ENCODE results near the gene RNF150. TPM values are rescaled to one million over a fixed set of nuclear protein-coding genes. Genes with fewer than 3 reads are reported as not detected.
"Not testable (repeated sequence)": the region's sequence is repeated elsewhere in the genome, so short reads cannot be mapped to it uniquely, and the experiment has no call there.

Gene RNF150
- polyA plus RNA-seq, 2 of the 4 experiments (the other 2 are of a cell fraction): 0.21 to 0.34 TPM

- DNase-seq (ENCODE audit: low read depth in 1 of 2, low spot score in 1 of 2) (no peak), ATAC-seq (no peak)
These were observed 319.5 kb downstream of the RNF150 start for GRCh38 chr4:140813804-140814203.

GRCh38 chr4:140812916-140813315, 320.4 kb downstream of the RNF150 start:
- DNase-seq (ENCODE audit: low read depth in 1 of 2, low spot score in 1 of 2): no peak
- H3K9me3 ChIP-seq: no peaks in the 10 kb centered on the region
- H3K4me2 ChIP-seq: no peak overlapping the region
- no peak overlapping the region for H3K4me3 ChIP-seq
- no peak for ATAC-seq
- POLR2A ChIA-PET: no interaction called here
- TF ChIP-seq TFCP2L1 (CRISPR knock-in tag; IDR thresholded peaks at IDR 0.05) (no peak), CHD4 (IDR thresholded peaks at IDR 0.05; ENCODE audit: borderline replicate concordance) (no peak), JUNB (IDR thresholded peaks at IDR 0.05) (no peak), TP53 (CRISPR knock-in tag; IDR thresholded peaks at IDR 0.05) (no peak), POLR2A (IDR thresholded peaks at IDR 0.05; ENCODE audit: low read length) (no peak)
- no peaks in the 10 kb centered on the region for H3K4me1 ChIP-seq
- FAIRE-seq: no peak
- WGBS (ENCODE audit: missing lambda C conversion rate): 0% methylated on average over 1 of the region's 1 CpG
- CTCF ChIA-PET: no interaction called here
- no peak overlapping the region for H3K27ac ChIP-seq

More at GRCh38 chr4:140813804-140814203, 319.5 kb downstream of the RNF150 start:
- Histone ChIP-seq H3K27ac (no peak overlapping the region), H3K4me2 (no peak overlapping the region), H3K9me3 (no peaks in the 10 kb centered on the region), H3K4me1 (no peaks in the 10 kb centered on the region), H3K4me3 (no peak overlapping the region)
- TF ChIP-seq ZC3H11A (IDR thresholded peaks at IDR 0.05) (no peak), TFCP2L1 (CRISPR knock-in tag; IDR thresholded peaks at IDR 0.05) (no peak), RARB (CRISPR knock-in tag; IDR thresholded peaks at IDR 0.05) (no peak), POLR2A (IDR thresholded peaks at IDR 0.05; ENCODE audit: low read length) (no peak), RFX5 (IDR thresholded peaks at IDR 0.05) (no peak)
- TF ChIP-seq, protein P1, sequence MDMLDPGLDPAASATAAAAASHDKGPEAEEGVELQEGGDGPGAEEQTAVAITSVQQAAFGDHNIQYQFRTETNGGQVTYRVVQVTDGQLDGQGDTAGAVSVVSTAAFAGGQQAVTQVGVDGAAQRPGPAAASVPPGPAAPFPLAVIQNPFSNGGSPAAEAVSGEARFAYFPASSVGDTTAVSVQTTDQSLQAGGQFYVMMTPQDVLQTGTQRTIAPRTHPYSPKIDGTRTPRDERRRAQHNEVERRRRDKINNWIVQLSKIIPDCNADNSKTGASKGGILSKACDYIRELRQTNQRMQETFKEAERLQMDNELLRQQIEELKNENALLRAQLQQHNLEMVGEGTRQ (IDR thresholded peaks at IDR 0.05): no peak
- ChIA-PET POLR2A (no interaction called here), CTCF (no interaction called here)
- 26% methylated on average over 2 of the region's 2 CpGs for WGBS (ENCODE audit: missing lambda C conversion rate)
- FAIRE-seq: no peak

DNA sequence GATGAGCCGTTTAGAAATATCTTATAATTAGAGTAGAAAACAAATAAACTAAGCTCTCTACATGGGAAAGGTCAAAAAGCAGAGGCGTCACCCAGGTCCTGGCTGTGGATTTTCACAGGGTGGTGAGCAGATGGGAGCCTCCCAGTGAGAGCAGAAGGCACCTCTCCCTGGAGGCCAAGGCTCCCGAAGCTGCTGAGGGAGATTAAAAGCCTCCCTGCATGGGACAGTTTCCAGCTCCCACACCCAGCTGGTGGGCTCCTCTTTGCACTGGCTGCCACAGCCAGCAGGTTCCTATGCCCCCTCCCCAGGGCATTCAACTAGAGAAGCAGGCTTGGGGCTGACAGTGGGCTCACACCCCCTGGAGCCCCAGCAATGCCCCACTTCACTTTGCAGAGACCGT, 321.8 kb downstream of the RNF150 start:
- 24% methylated on average over 4 of the region's 4 CpGs for WGBS (ENCODE audit: missing lambda C conversion rate)
- ChIA-PET POLR2A (interaction anchor here (0.6 kb wide), 1 partner anchor 122 kb away, joined by 3 read pairs; no protein-coding TSS in a partner anchor), CTCF (no interaction called here)
- FAIRE-seq (no peak), ATAC-seq (no peak), DNase-seq (ENCODE audit: low read depth in 1 of 2, low spot score in 1 of 2) (no peak)
- no peak overlapping the region for H3K4me2 ChIP-seq
- H3K4me1 ChIP-seq: no peaks in the 10 kb centered on the region
- no peaks in the 10 kb centered on the region for H3K9me3 ChIP-seq
- no peak overlapping the region for H3K4me3 ChIP-seq
- TF ChIP-seq, protein P2, sequence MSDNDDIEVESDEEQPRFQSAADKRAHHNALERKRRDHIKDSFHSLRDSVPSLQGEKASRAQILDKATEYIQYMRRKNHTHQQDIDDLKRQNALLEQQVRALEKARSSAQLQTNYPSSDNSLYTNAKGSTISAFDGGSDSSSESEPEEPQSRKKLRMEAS (IDR thresholded peaks at IDR 0.05): no peak
- TF ChIP-seq JUNB (IDR thresholded peaks at IDR 0.05): no peak
- TF ChIP-seq, protein P3, sequence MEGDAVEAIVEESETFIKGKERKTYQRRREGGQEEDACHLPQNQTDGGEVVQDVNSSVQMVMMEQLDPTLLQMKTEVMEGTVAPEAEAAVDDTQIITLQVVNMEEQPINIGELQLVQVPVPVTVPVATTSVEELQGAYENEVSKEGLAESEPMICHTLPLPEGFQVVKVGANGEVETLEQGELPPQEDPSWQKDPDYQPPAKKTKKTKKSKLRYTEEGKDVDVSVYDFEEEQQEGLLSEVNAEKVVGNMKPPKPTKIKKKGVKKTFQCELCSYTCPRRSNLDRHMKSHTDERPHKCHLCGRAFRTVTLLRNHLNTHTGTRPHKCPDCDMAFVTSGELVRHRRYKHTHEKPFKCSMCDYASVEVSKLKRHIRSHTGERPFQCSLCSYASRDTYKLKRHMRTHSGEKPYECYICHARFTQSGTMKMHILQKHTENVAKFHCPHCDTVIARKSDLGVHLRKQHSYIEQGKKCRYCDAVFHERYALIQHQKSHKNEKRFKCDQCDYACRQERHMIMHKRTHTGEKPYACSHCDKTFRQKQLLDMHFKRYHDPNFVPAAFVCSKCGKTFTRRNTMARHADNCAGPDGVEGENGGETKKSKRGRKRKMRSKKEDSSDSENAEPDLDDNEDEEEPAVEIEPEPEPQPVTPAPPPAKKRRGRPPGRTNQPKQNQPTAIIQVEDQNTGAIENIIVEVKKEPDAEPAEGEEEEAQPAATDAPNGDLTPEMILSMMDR (IDR thresholded peaks at IDR 0.05): no peak
- no peak for TF ChIP-seq HES2 (IDR thresholded peaks at IDR 0.05)
- no peak for TF ChIP-seq HOXB5 (CRISPR knock-in tag; IDR thresholded peaks at IDR 0.05)
- TF ChIP-seq NPAS2 (CRISPR knock-in tag; IDR thresholded peaks at IDR 0.05; ENCODE audit: borderline replicate concordance): no peak
- no peak for TF ChIP-seq ZNF302 (CRISPR knock-in tag; IDR thresholded peaks at IDR 0.05)
- no peak for TF ChIP-seq ESRRA (IDR thresholded peaks at IDR 0.05; ENCODE audit: borderline replicate concordance, low read length)
- no peak for TF ChIP-seq ZFP36 (IDR thresholded peaks at IDR 0.05; ENCODE audit: borderline replicate concordance, partially characterized antibody)
- no peak for TF ChIP-seq POLR2A (IDR thresholded peaks at IDR 0.05; ENCODE audit: low read length)
- H3K27ac ChIP-seq: no peak overlapping the region

DNA sequence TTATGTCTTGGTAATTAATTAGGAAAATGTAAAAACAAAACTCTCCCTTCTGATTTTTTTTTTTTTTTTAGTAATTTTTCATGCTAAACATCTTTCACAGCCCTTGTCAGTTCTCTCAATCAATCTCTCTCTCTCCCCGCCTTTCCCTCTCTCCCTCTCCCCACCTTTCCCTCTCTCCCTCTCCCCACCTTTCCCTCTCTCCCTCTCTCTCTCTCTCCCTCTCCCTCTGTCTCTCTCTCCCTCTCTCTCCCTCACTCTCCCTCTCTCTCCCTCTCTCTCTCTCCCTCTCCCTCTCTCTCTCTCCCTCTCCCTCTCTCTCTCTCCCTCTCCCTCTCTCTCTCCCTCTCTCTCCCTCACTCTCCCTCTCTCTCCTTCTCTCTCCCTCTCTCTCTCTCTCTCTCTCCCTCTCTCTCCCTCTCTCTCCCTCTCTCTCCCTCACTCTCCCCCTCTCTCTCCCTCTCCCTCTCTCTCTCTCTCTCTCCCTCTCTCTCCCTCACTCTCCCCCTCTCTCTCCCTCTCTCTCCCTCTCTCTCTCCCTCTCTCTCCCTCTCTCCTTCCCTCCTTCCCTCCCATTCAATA, 322.6 kb downstream of the RNF150 start:
- H3K9me3 ChIP-seq; H3K4me3 ChIP-seq; POLR2A ChIA-PET; H3K4me2 ChIP-seq; DNase-seq (ENCODE audit: low read depth in 1 of 2, low spot score in 1 of 2); H3K27ac ChIP-seq; CTCF ChIA-PET; H3K4me1 ChIP-seq; FAIRE-seq; ATAC-seq: not testable (repeated sequence)
- WGBS (ENCODE audit: missing lambda C conversion rate): 14% methylated on average over 1 of the region's 1 CpG

Other genes with a start within 250 kb of the RNF150 start
- gene ZNF330, start 87.4 kb upstream of the RNF150 start, polyA plus RNA-seq (2011; rRNA removed): 38.4 and 45.0 TPM in 2 replicates
- gene ZNF330, start 87.4 kb upstream of the RNF150 start, polyA plus RNA-seq (2017; fragmentation: RNase III; extraction: RNeasy Plus Mini Kit Qiagen cat#74134 plus additional on column Dnase treatment): 30.0 to 34.9 TPM (median 31.7 TPM) in 3 replicates

All from A549 (cell line).